ENCODE data around the gene GLMP. TPM values are rescaled to one million over a fixed set of nuclear protein-coding genes. Genes with fewer than 3 reads are reported as not detected.

GLMP gene
- total and polyA plus RNA-seq, 12 donors = 49.8 to 209 (median 139) TPM

DNA sequence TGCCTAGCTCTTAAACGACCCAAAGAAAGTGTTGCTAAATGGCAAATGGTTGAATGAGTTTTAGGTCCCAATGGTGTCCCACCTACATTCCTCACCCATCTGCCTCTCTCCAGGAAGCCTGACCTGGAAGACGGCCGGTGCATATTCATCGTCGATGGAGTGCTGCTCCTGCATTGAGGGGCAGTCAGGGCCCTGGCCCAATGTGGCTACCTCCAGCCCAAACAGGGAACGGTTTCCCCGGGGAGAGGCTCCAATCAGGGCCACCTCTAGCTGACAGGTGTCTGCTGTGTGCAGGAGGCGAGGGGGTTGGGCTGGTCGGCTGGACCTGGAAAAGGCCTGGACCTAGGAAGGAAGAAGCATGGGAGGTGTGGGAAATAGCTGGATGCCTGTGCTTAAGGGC lies 1.6 kb downstream of the GLMP start:
- Histone ChIP-seq H3K27me3 (no peaks in the 10 kb centered on the region), H3K36me3 (replicated peaks in 1 of 2) (peaks cover 0 to 18% of the 10 kb centered on the region in 2 donors), H3K27ac (peak overlapping the region in 1 of 5 donors; percentile 72), H3K4me1 (replicated peaks in 1 of 2) (peaks cover 22 to 36% of the 10 kb centered on the region in 2 donors), H3K4me3 (no peak overlapping the region), H3K9me3 (replicated peaks in 1 of 3) (no peaks in the 10 kb centered on the region)
- TF ChIP-seq, protein P1, sequence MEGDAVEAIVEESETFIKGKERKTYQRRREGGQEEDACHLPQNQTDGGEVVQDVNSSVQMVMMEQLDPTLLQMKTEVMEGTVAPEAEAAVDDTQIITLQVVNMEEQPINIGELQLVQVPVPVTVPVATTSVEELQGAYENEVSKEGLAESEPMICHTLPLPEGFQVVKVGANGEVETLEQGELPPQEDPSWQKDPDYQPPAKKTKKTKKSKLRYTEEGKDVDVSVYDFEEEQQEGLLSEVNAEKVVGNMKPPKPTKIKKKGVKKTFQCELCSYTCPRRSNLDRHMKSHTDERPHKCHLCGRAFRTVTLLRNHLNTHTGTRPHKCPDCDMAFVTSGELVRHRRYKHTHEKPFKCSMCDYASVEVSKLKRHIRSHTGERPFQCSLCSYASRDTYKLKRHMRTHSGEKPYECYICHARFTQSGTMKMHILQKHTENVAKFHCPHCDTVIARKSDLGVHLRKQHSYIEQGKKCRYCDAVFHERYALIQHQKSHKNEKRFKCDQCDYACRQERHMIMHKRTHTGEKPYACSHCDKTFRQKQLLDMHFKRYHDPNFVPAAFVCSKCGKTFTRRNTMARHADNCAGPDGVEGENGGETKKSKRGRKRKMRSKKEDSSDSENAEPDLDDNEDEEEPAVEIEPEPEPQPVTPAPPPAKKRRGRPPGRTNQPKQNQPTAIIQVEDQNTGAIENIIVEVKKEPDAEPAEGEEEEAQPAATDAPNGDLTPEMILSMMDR (IDR thresholded peaks at IDR 0.05) = no peak
- TF ChIP-seq POLR2A (IDR thresholded peaks at IDR 0.05) = no peak
- intact Hi-C loops (cut with DNase I) = no loop called here
- no peak for DNase-seq
- 83 to 95% (median 91%) methylated on average over 9 of the region's 9 CpGs for WGBS, 4 donors

DNA sequence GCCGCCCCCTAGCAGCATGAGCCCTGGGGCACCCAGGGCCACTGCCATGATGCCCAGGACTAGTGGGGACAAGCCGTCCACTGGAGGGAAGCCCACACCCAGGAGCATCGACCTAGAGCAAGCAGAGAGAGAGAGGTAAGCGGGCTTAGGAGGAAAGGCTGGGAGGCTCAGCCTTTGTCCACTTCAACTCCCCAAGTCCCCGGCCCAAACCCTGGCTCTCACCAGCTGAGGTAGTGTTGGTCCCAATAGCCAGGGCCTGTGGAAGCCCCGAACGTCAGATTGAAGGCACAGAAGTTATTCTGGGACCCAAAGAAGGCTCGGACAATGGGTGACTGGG lies 2.4 kb downstream of the GLMP start:
- H3K36me3 ChIP-seq (replicated peaks in 1 of 2) = peaks cover 0 to 18% of the 10 kb centered on the region in 2 donors
- no peaks in the 10 kb centered on the region for H3K9me3 ChIP-seq (replicated peaks in 1 of 3)
- DNase-seq = no peak
- H3K4me1 ChIP-seq (replicated peaks in 1 of 2) = peaks cover 22 to 36% of the 10 kb centered on the region in 2 donors
- H3K4me3 ChIP-seq = no peak overlapping the region
- H3K27me3 ChIP-seq = no peaks in the 10 kb centered on the region
- TF ChIP-seq POLR2A (IDR thresholded peaks at IDR 0.05) = no peak
- TF ChIP-seq, protein P1 (IDR thresholded peaks at IDR 0.05) = no peak
- no peak overlapping the region for H3K27ac ChIP-seq
- WGBS, 4 donors = 91 to 97% (median 93%) methylated on average over 6 to 8 of the region's 8 CpGs
- intact Hi-C loops (cut with DNase I) = no loop called here

DNA sequence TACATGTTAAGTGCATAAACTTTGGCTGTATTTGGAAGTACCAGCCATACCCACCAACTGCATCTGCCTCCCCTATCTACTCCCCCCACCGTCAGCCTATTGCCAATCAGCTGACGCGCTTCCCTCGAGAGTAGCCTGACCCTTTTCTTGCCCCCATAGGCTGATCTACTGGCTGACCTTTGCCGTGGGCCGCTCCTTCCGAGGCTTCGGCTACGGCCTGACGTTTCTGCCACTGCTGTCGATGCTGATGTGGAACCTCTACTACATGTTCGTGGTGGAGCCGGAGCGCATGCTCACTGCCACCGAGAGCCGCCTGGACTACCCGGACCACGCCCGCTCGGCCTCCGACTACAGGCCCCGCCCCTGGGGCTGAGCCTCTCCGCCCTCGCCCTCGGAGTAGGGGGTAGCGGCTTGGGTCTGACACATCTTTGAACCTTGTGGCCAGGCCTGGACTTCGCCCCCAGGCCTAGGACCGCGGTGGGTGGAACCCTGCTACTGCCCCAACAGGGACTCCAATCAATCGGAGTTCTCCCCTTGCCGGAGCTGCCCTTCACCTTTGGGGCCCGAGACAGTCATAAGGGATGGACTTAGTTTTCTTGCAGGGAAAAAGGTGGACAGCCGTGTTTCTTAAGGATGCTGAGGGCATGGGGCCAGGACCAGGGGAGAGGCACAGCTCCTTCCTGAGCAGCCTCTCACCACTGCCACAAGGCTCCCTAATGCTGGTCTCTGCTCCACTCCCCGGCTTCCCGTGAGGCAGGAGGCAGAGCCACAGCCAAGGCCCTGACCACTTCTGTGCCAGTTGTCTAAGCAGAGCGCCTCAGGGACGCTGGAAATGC lies 4.0 kb downstream of the GLMP start:
- Histone ChIP-seq H3K27me3 (no peaks in the 10 kb centered on the region), H3K4me3 (peak overlapping the region in 2 of 4 donors; percentile 23 to 53), H3K9me3 (replicated peaks in 1 of 3) (no peaks in the 10 kb centered on the region), H3K27ac (peak overlapping the region; percentile 1 to 93 (median 69)), H3K36me3 (replicated peaks in 1 of 2) (peaks cover 0 to 18% of the 10 kb centered on the region in 2 donors), H3K4me1 (replicated peaks in 1 of 2) (peaks cover 22 to 36% of the 10 kb centered on the region in 2 donors)
- intact Hi-C loops (cut with DNase I) = no loop called here
- peak in 1 of 2 donors; percentile 72 for TF ChIP-seq POLR2A (IDR thresholded peaks at IDR 0.05)
- TF ChIP-seq, protein P1 (IDR thresholded peaks at IDR 0.05) = no peak
- 10 to 19% (median 11%) methylated on average over 14 to 37 of the region's 37 CpGs for WGBS, 4 donors
- peak; percentile 88 to 95 (median 93) for DNase-seq

DNA sequence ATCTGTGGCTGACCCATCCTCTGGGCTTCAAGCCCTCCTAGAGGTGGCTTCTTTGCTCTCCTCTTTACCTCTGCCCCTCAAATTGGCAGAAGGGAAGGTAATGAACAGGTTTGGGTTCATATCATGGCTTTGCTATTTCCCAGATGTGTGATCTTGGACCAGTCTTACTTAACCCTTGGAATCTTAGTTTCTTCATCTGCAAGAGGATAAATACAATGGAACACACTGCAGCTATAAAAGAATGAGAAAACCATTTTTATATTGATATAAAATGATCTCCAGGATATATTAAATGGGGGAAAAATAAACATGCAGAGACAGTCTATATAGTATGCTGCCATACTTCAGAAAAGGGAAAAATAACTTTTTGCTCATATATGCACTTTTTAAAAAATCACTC lies 5.6 kb downstream of the GLMP start:
- no peaks in the 10 kb centered on the region for H3K27me3 ChIP-seq
- H3K9me3 ChIP-seq (replicated peaks in 1 of 3) = no peaks in the 10 kb centered on the region
- H3K36me3 ChIP-seq (replicated peaks in 1 of 2) = peaks cover 0 to 18% of the 10 kb centered on the region in 2 donors
- no peak overlapping the region for H3K27ac ChIP-seq
- DNase-seq = no peak
- intact Hi-C loops (cut with DNase I) = no loop called here
- H3K4me1 ChIP-seq (replicated peaks in 1 of 2) = peaks cover 12 to 28% of the 10 kb centered on the region in 2 donors
- no peak for TF ChIP-seq POLR2A (IDR thresholded peaks at IDR 0.05)
- TF ChIP-seq, protein P1 (IDR thresholded peaks at IDR 0.05) = no peak
- no peak overlapping the region for H3K4me3 ChIP-seq
